ENCODE measurements around the gene ADAMTS18. TPM values are rescaled to one million over a fixed set of nuclear protein-coding genes. Genes with fewer than 3 reads are reported as not detected.

Gene ADAMTS18, protein sequence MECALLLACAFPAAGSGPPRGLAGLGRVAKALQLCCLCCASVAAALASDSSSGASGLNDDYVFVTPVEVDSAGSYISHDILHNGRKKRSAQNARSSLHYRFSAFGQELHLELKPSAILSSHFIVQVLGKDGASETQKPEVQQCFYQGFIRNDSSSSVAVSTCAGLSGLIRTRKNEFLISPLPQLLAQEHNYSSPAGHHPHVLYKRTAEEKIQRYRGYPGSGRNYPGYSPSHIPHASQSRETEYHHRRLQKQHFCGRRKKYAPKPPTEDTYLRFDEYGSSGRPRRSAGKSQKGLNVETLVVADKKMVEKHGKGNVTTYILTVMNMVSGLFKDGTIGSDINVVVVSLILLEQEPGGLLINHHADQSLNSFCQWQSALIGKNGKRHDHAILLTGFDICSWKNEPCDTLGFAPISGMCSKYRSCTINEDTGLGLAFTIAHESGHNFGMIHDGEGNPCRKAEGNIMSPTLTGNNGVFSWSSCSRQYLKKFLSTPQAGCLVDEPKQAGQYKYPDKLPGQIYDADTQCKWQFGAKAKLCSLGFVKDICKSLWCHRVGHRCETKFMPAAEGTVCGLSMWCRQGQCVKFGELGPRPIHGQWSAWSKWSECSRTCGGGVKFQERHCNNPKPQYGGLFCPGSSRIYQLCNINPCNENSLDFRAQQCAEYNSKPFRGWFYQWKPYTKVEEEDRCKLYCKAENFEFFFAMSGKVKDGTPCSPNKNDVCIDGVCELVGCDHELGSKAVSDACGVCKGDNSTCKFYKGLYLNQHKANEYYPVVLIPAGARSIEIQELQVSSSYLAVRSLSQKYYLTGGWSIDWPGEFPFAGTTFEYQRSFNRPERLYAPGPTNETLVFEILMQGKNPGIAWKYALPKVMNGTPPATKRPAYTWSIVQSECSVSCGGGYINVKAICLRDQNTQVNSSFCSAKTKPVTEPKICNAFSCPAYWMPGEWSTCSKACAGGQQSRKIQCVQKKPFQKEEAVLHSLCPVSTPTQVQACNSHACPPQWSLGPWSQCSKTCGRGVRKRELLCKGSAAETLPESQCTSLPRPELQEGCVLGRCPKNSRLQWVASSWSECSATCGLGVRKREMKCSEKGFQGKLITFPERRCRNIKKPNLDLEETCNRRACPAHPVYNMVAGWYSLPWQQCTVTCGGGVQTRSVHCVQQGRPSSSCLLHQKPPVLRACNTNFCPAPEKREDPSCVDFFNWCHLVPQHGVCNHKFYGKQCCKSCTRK (N-terminal part only)
- total RNA-seq = 17.2 and 82.4 TPM in 2 replicates

DNA sequence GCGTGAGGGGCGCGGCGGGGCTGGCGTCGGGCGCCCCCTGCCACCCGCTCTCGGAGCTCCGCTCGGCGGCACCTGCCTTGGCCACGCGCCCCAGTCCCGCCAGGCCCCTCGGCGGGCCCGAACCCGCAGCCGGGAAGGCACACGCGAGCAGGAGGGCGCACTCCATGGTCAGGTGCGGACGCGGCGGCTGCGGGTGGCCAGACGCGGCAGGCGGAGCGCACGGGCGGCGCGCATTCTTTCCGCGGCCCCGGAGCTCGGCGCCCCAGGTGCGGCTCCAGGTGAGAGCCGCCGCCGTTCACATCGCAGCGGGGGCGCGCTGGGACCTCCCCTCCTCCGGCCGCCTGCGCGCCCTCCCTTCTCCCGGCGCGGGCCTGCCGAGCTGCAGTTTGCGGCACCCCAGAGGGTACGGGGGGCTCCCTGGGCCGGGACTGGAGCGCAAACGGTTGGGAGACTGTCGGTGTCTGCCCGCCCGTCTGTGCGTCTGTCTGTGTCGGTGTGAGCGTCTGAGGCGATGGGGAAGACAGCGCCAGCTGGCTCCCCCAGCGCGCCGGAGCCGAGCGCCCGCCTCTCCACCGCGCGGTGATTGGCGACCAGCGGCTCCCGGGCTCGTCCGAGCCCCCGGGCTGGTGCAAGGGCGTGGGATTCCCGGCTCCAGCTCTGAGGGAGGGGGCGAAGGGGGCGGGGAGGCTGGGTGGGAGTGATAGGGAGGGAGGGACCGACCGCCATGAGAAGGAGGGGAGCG lies at the start of gene ADAMTS18:
ADAMTS18 (minus strand) TSS at position 505 of the 742 bp plus-strand sequence; CDS start at position 166, 339 bp downstream.

Other genes with a start within 250 kb of the ADAMTS18 start
- gene MON1B, start 243.8 kb downstream of the ADAMTS18 start, total RNA-seq = 8.7 and 8.9 TPM in 2 replicates
- 2.1 and 5.0 TPM in 2 replicates for gene SYCE1L, start 235.6 kb downstream of the ADAMTS18 start, total RNA-seq

Measured in bladder microvascular endothelial cell (primary cell).